H1 (cell line): ENCODE results near the gene TXNRD2. TPM values are rescaled to one million over a fixed set of nuclear protein-coding genes. Genes with fewer than 3 reads are reported as not detected.

Experiments
- CTCF ChIA-PET: fragments of 300-600 bp; sonication (Branson Sonifier 250); formaldehyde crosslinking; loops from one replicate; lab custom pipeline; 2021; ENCODE audit not compliant: partially characterized antibody; lab: Charles Lee
- POLR2A ChIA-PET: fragments of 300-600 bp; sonication (Branson Sonifier 250); formaldehyde crosslinking; loops from one replicate; lab custom pipeline; 2021; ENCODE audit warnings: inconsistent platforms; ENCODE audit not compliant: partially characterized antibody; lab: Charles Lee
- DNase-seq, 2 experiments: peaks; one replicate each; pipeline versions ENCODE4 v3.0.0 to v3.0.0-alpha.2; 2010 to 2022; ENCODE audit warnings: low spot score in 2 of 2, low read depth in 1 of 2, mixed read lengths in 1 of 2
- FAIRE-seq: peaks from 2 replicates; lab custom pipeline; 2011; peaks lifted over from hg19 to GRCh38; lab: Jason Lieb, UNC
- H2AFZ ChIP-seq: 2 replicates; pipeline ENCODE4 v1.8.1; 2012; ENCODE audit warnings: low read length, inconsistent platforms
- H2AK5ac ChIP-seq: 2 replicates; pipeline ENCODE4 v1.6.1; 2013; ENCODE audit warnings: low read depth, low read length
- H2BK120ac ChIP-seq: replicated peaks from 2 replicates; pipeline ENCODE3; 2013; ENCODE audit warnings: low read depth, low read length, inconsistent platforms
- H2BK12ac ChIP-seq: 2 replicates; pipeline ENCODE4 v1.6.1; 2013; ENCODE audit warnings: low read depth, low read length
- H2BK15ac ChIP-seq: 2 replicates; pipeline ENCODE4 v1.6.1; 2013; ENCODE audit warnings: low read length
- H2BK20ac ChIP-seq: 2 replicates; pipeline ENCODE4 v1.6.1; 2013; ENCODE audit warnings: low read length
- H2BK5ac ChIP-seq: 2 replicates; pipeline ENCODE4 v1.6.1; 2013; ENCODE audit warnings: low read depth, low read length
- H3K14ac ChIP-seq: 2 replicates; pipeline ENCODE4 v1.6.1; 2013; ENCODE audit warnings: inconsistent platforms; ENCODE audit not compliant: insufficient read length
- H3K18ac ChIP-seq: 2 replicates; pipeline ENCODE4 v1.6.1; 2013; ENCODE audit warnings: low read length; ENCODE audit errors: extremely low read depth
- H3K23ac ChIP-seq: 2 replicates; pipeline ENCODE4 v1.6.1; 2013; ENCODE audit warnings: inconsistent platforms; ENCODE audit not compliant: insufficient read length
- H3K23me2 ChIP-seq: 2 replicates; pipeline ENCODE4 v1.6.1; 2013; ENCODE audit warnings: low read depth, low read length
- H3K27ac ChIP-seq: 2 replicates; pipeline ENCODE4 v1.6.1; 2011; ENCODE audit warnings: low read depth, low read length, inconsistent platforms
- H3K27me3 ChIP-seq, 4 experiments: replicated peaks in 1 of 4; 1 replicate in 1 of 4; 2 replicates in 3 of 4; pipeline versions ENCODE4 v1.6.1 to v1.8.1; 2011 to 2013; ENCODE audit warnings: low read length in 3 of 4, mild to moderate bottlenecking in 3 of 4, inconsistent platforms in 2 of 4, mixed read lengths in 2 of 4, moderate library complexity in 1 of 4; ENCODE audit not compliant: control insufficient read depth in 3 of 4, insufficient read depth in 3 of 4; ENCODE audit errors: extremely low read depth in 1 of 4
- H3K36me3 ChIP-seq, 4 experiments: 2 replicates each; pipeline versions ENCODE4 v1.6.1 to v1.8.1; 2011 to 2013; ENCODE audit warnings: mild to moderate bottlenecking in 4 of 4, low read length in 3 of 4, moderate library complexity in 2 of 4, control low read depth in 1 of 4, inconsistent platforms in 1 of 4; ENCODE audit not compliant: insufficient read depth in 4 of 4, control insufficient read depth in 2 of 4
- H3K4ac ChIP-seq: replicated peaks from 2 replicates; pipeline ENCODE3; 2013; ENCODE audit warnings: low read length, low read depth, mixed read lengths, inconsistent platforms; ENCODE audit not compliant: insufficient read length
- H3K4me1 ChIP-seq, 4 experiments: replicated peaks in 1 of 4; 1 replicate in 1 of 4; 2 replicates in 3 of 4; pipeline versions ENCODE4 v1.6.1 to v1.8.1; 2011 to 2013; ENCODE audit warnings: low read length in 3 of 4, inconsistent platforms in 2 of 4, mixed read lengths in 1 of 4; ENCODE audit not compliant: insufficient read depth in 4 of 4, control insufficient read depth in 3 of 4
- H3K4me2 ChIP-seq, 2 experiments: 2 replicates each; pipeline versions ENCODE4 v1.6.1 to v1.8.1; 2011 to 2013; ENCODE audit warnings: low read depth in 2 of 2, low read length in 2 of 2, control low read depth in 1 of 2, inconsistent platforms in 1 of 2, mild to moderate bottlenecking in 1 of 2; ENCODE audit not compliant: insufficient read depth in 1 of 2
- H3K4me3 ChIP-seq, 4 experiments: fragments of 200-600, 300-600 bp in 1 of 4; sonication (generic), shearing (Covaris generic), sonication (Bioruptor Twin) in 1 of 4; 2 replicates each; pipeline versions ENCODE4 v1.5.1 to v1.8.1; 2011 to 2016; ENCODE audit warnings: low read length in 4 of 4, low read depth in 3 of 4, control low read depth in 2 of 4, inconsistent platforms in 2 of 4, mild to moderate bottlenecking in 2 of 4, mixed read lengths in 1 of 4, moderate library complexity in 1 of 4; ENCODE audit not compliant: insufficient read depth in 2 of 4; ENCODE audit errors: extremely low read depth in 1 of 4
- H3K56ac ChIP-seq: replicated peaks from 2 replicates; pipeline ENCODE3; 2013; ENCODE audit warnings: low read depth, mild to moderate bottlenecking, mixed read lengths, low read length, inconsistent platforms; ENCODE audit not compliant: insufficient read length
- H3K79me1 ChIP-seq: 2 replicates; pipeline ENCODE4 v1.6.1; 2013; ENCODE audit warnings: low read depth, low read length, control low read depth
- H3K79me2 ChIP-seq, 2 experiments: 2 replicates each; pipeline versions ENCODE4 v1.6.1 to v1.8.1; 2012 to 2013; ENCODE audit warnings: low read length in 2 of 2, mild to moderate bottlenecking in 2 of 2, inconsistent platforms in 1 of 2; ENCODE audit not compliant: insufficient read depth in 2 of 2, control insufficient read depth in 1 of 2
- H3K9ac ChIP-seq, 4 experiments: replicated peaks in 1 of 4; 1 replicate in 1 of 4; 2 replicates in 3 of 4; pipeline versions ENCODE4 v1.6.1 to v1.8.1; 2011 to 2013; ENCODE audit warnings: low read depth in 3 of 4, low read length in 3 of 4, control low read depth in 2 of 4, mild to moderate bottlenecking in 2 of 4, moderate library complexity in 2 of 4, inconsistent platforms in 1 of 4; ENCODE audit errors: extremely low read depth in 1 of 4
- H3K9me3 ChIP-seq, 2 experiments: 2 replicates each; pipeline versions ENCODE4 v1.6.1 to v1.8.1; 2012 to 2013; ENCODE audit warnings: mild to moderate bottlenecking in 2 of 2, moderate library complexity in 2 of 2, control low read depth in 1 of 2, inconsistent platforms in 1 of 2, low read depth in 1 of 2, low read length in 1 of 2, mixed read lengths in 1 of 2; ENCODE audit not compliant: insufficient read depth in 2 of 2
- H4K20me1 ChIP-seq, 2 experiments: replicated peaks in 1 of 2; 2 replicates each; pipeline versions ENCODE3 to v1.8.1; 2011 to 2013; ENCODE audit warnings: inconsistent platforms in 2 of 2, low read length in 2 of 2, mild to moderate bottlenecking in 1 of 2; ENCODE audit not compliant: insufficient read depth in 2 of 2, control insufficient read depth in 1 of 2
- H4K5ac ChIP-seq: 2 replicates; pipeline ENCODE4 v1.6.1; 2013; ENCODE audit warnings: low read length, low read depth, mixed read lengths, inconsistent platforms; ENCODE audit not compliant: insufficient read length
- H4K8ac ChIP-seq: 2 replicates; pipeline ENCODE4 v1.8.0; 2013; ENCODE audit warnings: mild to moderate bottlenecking, moderate library complexity, low read length, inconsistent platforms; ENCODE audit not compliant: insufficient read depth; ENCODE audit errors: extremely low read depth
- H4K91ac ChIP-seq: replicated peaks from 2 replicates; pipeline ENCODE3; 2013; ENCODE audit warnings: low read length, mixed read lengths, inconsistent platforms; ENCODE audit not compliant: insufficient read length
- CHD1 ChIP-seq: IDR thresholded peaks from 2 replicates; pipeline ENCODE4 v1.6.1; 2012; ENCODE audit warnings: low read depth, low read length, improper control_type of control experiment
- KDM1A ChIP-seq: fragments of 200-600, 300-600 bp; sonication (generic); IDR thresholded peaks from 2 replicates; pipeline ENCODE4 v1.7.1; 2016; ENCODE audit warnings: mild to moderate bottlenecking, low read length, borderline replicate concordance
- MAFK ChIP-seq: IDR thresholded peaks from 2 replicates; pipeline ENCODE4 v1.6.1; 2012; ENCODE audit warnings: low read depth, mild to moderate bottlenecking, improper control_type of control experiment, low read length
- NANOG ChIP-seq: IDR thresholded peaks from 2 replicates; pipeline ENCODE4 v1.6.1; 2011; ENCODE audit warnings: low read length, low read depth, mild to moderate bottlenecking, inconsistent platforms; ENCODE audit not compliant: insufficient read depth, poor library complexity, severe bottlenecking
- POLR2AphosphoS5 ChIP-seq: IDR thresholded peaks from 2 replicates; pipeline ENCODE4 v1.6.1; 2011; ENCODE audit warnings: low read depth, low read length
- SIX5 ChIP-seq: IDR thresholded peaks from 2 replicates; pipeline ENCODE4 v1.6.1; 2011; ENCODE audit warnings: mild to moderate bottlenecking, low read depth, low read length
- TAF7 ChIP-seq: optimal IDR thresholded peaks from 2 replicates; pipeline ENCODE3; 2011; ENCODE audit warnings: low read depth, mild to moderate bottlenecking, inconsistent platforms, low read length, moderate library complexity, borderline replicate concordance
- TEAD4 ChIP-seq: IDR thresholded peaks from 2 replicates; pipeline ENCODE4 v1.6.1; 2012; ENCODE audit warnings: low read depth, low read length, inconsistent platforms, mixed read lengths
- WGBS, 2 experiments: shearing (Covaris generic) in 1 of 2; methylation state at CpG; one replicate each; pipeline versions ENCODE4 v1.1.6 to v1.1.7; 2013 to 2015; ENCODE audit warnings: low lambda C conversion rate in 2 of 2, mixed read lengths in 2 of 2, inconsistent platforms in 1 of 2, low coverage in 1 of 2, missing lambda C conversion rate in 1 of 2; ENCODE audit not compliant: insufficient replicate concordance in 2 of 2, insufficient coverage in 1 of 2, insufficient read length in 1 of 2; ENCODE audit errors: extremely low coverage in 1 of 2, missing lambda C conversion rate in 1 of 2; 5-methylcytosine and 5-hydroxymethylcytosine counted together
- polyA plus RNA-seq, 7 experiments: library from polyadenylated mRNA; depleted of rRNA in 3 of 7; stranded (reverse) in 5 of 7; unstranded in 2 of 7; fragments of >200 nt in 5 of 7; fragments of 200-250 nt in 2 of 7; gene quantifications; 1 replicate in 5 of 7; 2 replicates in 1 of 7; 4 replicates in 1 of 7; pipeline versions ENCODE4 v1.2.1 to v1.2.3, GENCODE V29; 2011 to 2013; ENCODE audit warnings: missing spikeins in 2 of 7, mixed read lengths in 2 of 7
- total RNA-seq: library from RNA; stranded (reverse); fragmentation: NEBNext Ultra II Directional; extraction: Animal tissue kit (Norgen Biotek cat#: 25700); gene quantifications from 2 replicates; pipeline ENCODE4 v1.2.1, GENCODE V29; 2021
- TF ChIP-seq, protein P1 (sequence below): IDR thresholded peaks from 2 replicates; pipeline ENCODE4 v1.6.1; 2011; ENCODE audit warnings: low read depth, mild to moderate bottlenecking, low read length; ENCODE audit not compliant: insufficient read depth
- TF ChIP-seq, protein P2 (sequence below): IDR thresholded peaks from 2 replicates; pipeline ENCODE4 v1.6.1; 2012; ENCODE audit warnings: low read length, inconsistent platforms

The TXNRD2 gene
- total and polyA plus RNA-seq, 2 of the 8 experiments (the other 6 are each of a cell fraction or from before 2014, with no cell fraction given): 14.8 to 21.9 TPM

DNA sequence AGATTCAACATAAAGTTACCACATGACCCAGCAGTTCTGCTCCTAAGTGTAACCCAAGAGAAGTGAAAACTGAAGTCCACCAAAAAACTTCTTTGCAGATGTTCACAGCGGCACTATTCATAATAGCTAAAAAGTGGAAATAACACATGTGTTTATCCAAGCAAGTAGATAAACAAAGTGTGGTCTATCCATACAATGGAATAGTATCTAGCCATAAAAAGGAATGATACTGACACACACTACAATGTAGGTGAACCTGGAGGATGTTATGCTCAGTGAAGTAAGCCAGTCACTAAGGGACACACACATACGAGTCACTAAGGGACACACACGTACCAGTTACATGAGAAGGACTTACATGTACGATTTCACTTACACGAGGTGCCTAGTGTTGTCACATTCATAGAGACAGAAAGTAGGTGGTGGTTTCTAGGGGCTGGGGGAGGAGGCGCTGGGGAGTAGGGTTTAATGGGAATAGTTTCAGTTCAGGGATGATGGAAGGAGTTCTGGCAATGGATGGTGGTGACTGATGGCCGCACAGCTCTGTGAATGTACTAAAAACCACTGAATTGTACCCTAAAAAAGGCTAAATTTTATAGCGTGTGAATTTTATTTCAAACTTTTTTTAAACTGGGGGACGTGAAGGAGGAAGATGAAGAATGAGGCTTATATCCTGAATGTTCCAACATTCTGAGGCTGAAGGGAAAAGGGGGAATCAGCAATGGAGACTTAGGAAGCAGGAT is 27.2 kb downstream of the TXNRD2 start:
- Histone ChIP-seq H4K8ac (no peak overlapping the region), H3K9ac (no peak overlapping the region), H3K23me2 (peaks cover 4% of the 10 kb centered on the region; the same call in 1 of the 2 replicates), H2BK12ac (no peak overlapping the region), H3K14ac (no peak overlapping the region), H3K79me1 (no peaks in the 10 kb centered on the region; the same call in 1 of the 2 replicates), H4K91ac (no peak overlapping the region), H3K79me2 (no peaks in the 10 kb centered on the region), H3K4me2 (no peak overlapping the region), H2BK20ac (no peak overlapping the region), H4K5ac (no peak overlapping the region), H3K27ac (no peak overlapping the region), H3K4me1 (no peaks in the 10 kb centered on the region; a peak in 2 of 7 replicates), H3K18ac (no peak overlapping the region), H3K9me3 (no peaks in the 10 kb centered on the region), H2BK15ac (no peak overlapping the region), H4K20me1 (peaks cover 0 to 5% of the 10 kb centered on the region in 2 experiments), H2BK5ac (no peak overlapping the region), H3K27me3 (no peaks in the 10 kb centered on the region), H3K4me3 (no peak overlapping the region), H3K56ac (no peak overlapping the region), H2BK120ac (no peak overlapping the region), H3K4ac (no peak overlapping the region), H3K23ac (no peak overlapping the region), H2AK5ac (no peak overlapping the region), H2AFZ (no peak overlapping the region), H3K36me3 (no peaks in the 10 kb centered on the region)
- ChIA-PET POLR2A (no interaction called here), CTCF (interaction anchor here (0.7 to 10.9 kb wide), 20 partner anchors 12 to 235 kb away, joined by 3 to 145 read pairs (median 6); partner anchors contain the start of genes COMT, GNB1L, RTL10 and TXNRD2)
- DNase-seq: no peak
- no peak for FAIRE-seq
- WGBS, 2 experiments: 92% methylated on average over 9 of the region's 9 CpGs; no CpG with 5 or more reads in 1 of the 2 experiments
- no peak for TF ChIP-seq NANOG
- no peak for TF ChIP-seq SIX5
- TF ChIP-seq TEAD4: no peak
- no peak for TF ChIP-seq CHD1
- TF ChIP-seq, protein P1, sequence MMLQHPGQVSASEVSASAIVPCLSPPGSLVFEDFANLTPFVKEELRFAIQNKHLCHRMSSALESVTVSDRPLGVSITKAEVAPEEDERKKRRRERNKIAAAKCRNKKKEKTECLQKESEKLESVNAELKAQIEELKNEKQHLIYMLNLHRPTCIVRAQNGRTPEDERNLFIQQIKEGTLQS: no peak
- TF ChIP-seq, protein P2, sequence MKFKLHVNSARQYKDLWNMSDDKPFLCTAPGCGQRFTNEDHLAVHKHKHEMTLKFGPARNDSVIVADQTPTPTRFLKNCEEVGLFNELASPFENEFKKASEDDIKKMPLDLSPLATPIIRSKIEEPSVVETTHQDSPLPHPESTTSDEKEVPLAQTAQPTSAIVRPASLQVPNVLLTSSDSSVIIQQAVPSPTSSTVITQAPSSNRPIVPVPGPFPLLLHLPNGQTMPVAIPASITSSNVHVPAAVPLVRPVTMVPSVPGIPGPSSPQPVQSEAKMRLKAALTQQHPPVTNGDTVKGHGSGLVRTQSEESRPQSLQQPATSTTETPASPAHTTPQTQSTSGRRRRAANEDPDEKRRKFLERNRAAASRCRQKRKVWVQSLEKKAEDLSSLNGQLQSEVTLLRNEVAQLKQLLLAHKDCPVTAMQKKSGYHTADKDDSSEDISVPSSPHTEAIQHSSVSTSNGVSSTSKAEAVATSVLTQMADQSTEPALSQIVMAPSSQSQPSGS: no peak
- no peak for TF ChIP-seq TAF7
- TF ChIP-seq POLR2AphosphoS5: no peak
- no peak for TF ChIP-seq MAFK
- no peak for TF ChIP-seq KDM1A
